Activated CD8-positive, alpha-beta memory T cell treated with anti-CD3 and anti-CD28 coated beads, Interleukin-2, amount 10 ng/mL, durations not matched to agents 7 days and 5 days (primary cell): Measurements from ENCODE around the gene VENTX. TPM values are rescaled to one million over a fixed set of nuclear protein-coding genes. Genes with fewer than 3 reads are reported as not detected.
"Not testable (repeated sequence)": the region's sequence is repeated elsewhere in the genome, so short reads cannot be mapped to it uniquely, and the experiment has no call there.

Experiments
- ATAC-seq: fragments of 150-1000 bp; cut with Tn5 transposase; one replicate; pipeline ENCODE4 v1.10.0; 2021; ENCODE audit warnings: moderate library complexity
- CTCF ChIA-PET: fragments of 350-600 bp; sonication (Branson Sonifier 250); formaldehyde crosslinking; loops from one replicate; lab custom pipeline; 2021; ENCODE audit warnings: antibody characterized with exemption; lab: Charles Lee
- DNase-seq: peaks from one replicate; pipeline ENCODE4 v3.0.0-alpha.2; 2020
- H3K27ac Mint-ChIP-seq: one replicate; pipeline ENCODE4 v1.8.0; 2021; ENCODE audit warnings: mild to moderate bottlenecking, mixed read lengths
- H3K27me3 Mint-ChIP-seq: one replicate; pipeline ENCODE4 v1.8.0; 2021; ENCODE audit warnings: mixed read lengths
- H3K36me3 Mint-ChIP-seq: one replicate; pipeline ENCODE4 v1.8.0; 2021; ENCODE audit warnings: mild to moderate bottlenecking, mixed read lengths
- H3K4me1 Mint-ChIP-seq: one replicate; pipeline ENCODE4 v1.8.0; 2021; ENCODE audit warnings: mixed read lengths
- H3K4me3 Mint-ChIP-seq: one replicate; pipeline ENCODE4 v1.8.0; 2021; ENCODE audit warnings: mild to moderate bottlenecking, moderate library complexity, mixed read lengths
- H3K9me3 Mint-ChIP-seq: one replicate; pipeline ENCODE4 v1.8.0; 2022; ENCODE audit warnings: low read depth, mixed read lengths
- total RNA-seq, 2 experiments: library from RNA; stranded (reverse); gene quantifications; one replicate each; pipeline ENCODE4 v1.2.3, GENCODE V29; 2021

The VENTX gene
- total RNA-seq, 2 experiments from 2014 or later = 0.12 TPM; not detected in 1

DNA sequence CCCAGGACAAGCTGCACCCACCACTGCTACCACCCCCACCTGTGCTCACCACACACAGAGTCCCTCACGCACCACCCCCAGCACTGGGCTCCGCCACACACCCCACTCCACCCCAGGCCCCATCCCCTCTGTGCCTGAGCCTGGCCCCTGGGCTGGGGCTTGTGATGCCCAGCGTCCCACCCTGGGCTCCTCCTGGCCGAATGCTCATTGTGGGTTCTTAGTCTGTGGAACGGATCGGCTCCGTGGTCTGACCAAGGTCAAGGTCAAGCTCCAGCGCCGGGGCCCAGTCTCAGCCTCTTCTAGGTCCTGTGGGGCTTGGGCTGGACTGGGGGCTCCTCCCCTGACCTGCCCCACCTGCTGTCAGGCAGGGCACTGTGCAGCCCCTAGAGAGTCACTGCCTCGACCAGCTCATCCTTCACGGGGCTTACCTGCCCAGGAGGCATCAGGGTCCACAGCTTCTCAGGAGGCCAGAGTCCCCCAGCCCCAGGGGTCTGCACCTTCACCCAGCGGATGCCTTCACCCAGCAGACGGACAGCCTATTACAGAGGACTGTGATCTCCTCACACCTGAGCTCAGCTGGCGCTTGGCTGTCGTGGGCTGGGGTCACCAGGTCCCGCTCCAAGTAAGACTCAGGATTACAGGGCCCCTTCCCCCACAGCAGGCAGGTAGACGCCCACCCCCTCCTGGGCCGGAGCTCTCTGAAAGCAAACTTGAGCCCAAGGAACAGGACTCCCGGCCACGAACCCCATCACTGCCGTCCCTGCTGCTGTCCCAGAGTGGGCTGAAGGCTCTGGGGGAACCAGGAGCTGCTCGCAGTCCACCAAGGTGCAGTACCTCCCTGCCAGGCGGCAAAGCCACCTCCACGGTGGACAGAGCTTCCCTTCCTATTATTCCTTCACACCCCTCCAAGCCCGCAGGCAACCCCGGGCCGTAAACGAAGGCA is 22.9 kb upstream of the VENTX start:
- Mint-ChIP-seq H3K4me3 (no peak overlapping the region), H3K27me3 (no peaks in the 10 kb centered on the region), H3K4me1 (peaks cover 6% of the 10 kb centered on the region), H3K36me3 (no peaks in the 10 kb centered on the region), H3K27ac (no peak overlapping the region), H3K9me3 (no peaks in the 10 kb centered on the region)
- CTCF ChIA-PET = interaction anchor here (0.7 kb wide), 1 partner anchor 71 kb away, joined by 3 read pairs; no protein-coding TSS in a partner anchor
- DNase-seq (no peak), ATAC-seq (no peak)

DNA sequence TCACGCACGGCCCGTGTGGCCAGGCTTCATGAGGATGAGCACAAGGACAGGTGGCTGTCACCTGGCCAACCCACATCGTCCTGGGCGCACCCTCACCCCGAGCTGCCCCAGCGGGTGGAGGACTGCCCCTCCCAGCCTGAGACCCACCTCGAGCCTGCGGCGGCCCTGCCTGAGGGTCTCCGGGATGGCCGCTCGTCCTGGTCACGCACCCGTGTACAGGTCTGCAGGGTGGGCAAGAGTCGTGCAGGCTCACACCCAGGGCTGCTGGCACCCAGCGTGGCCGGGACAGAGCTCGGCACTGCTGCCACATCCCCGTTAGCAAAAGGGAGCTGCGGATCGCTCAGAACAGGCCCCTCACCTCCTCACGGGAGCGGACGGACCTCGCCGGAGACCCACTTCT is 22.1 kb upstream of the VENTX start:
- no peaks in the 10 kb centered on the region for H3K36me3 Mint-ChIP-seq
- H3K4me1 Mint-ChIP-seq = peaks cover 2% of the 10 kb centered on the region
- no peaks in the 10 kb centered on the region for H3K9me3 Mint-ChIP-seq
- no peak overlapping the region for H3K27ac Mint-ChIP-seq
- no peak for DNase-seq
- ATAC-seq = no peak
- CTCF ChIA-PET = no interaction called here
- no peak overlapping the region for H3K4me3 Mint-ChIP-seq
- H3K27me3 Mint-ChIP-seq = no peaks in the 10 kb centered on the region

DNA sequence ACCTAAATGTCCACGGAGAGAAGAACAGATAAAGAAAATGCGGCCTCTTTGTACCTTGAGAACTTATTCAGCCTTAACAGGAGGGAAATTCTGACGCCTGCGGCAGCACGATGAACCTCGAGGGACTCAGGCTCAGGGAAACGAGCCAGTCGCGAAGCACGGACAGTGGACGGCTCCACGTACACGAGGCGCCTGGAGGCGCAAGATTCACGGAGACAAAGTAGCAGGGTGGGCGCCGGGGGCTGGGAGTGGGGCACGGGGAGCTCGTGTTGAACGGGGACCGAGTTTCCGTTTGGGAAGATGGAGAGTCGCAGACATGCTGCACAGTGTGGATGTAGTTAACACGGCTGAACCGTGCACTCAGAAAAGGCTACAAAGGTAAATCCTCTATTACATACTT is 20.9 kb upstream of the VENTX start:
- no peak overlapping the region for H3K27ac Mint-ChIP-seq
- no peaks in the 10 kb centered on the region for H3K36me3 Mint-ChIP-seq
- no peak for ATAC-seq
- peaks cover 5% of the 10 kb centered on the region for H3K27me3 Mint-ChIP-seq
- no peaks in the 10 kb centered on the region for H3K9me3 Mint-ChIP-seq
- no peaks in the 10 kb centered on the region for H3K4me1 Mint-ChIP-seq
- DNase-seq = no peak
- CTCF ChIA-PET = no interaction called here
- H3K4me3 Mint-ChIP-seq = no peak overlapping the region

DNA sequence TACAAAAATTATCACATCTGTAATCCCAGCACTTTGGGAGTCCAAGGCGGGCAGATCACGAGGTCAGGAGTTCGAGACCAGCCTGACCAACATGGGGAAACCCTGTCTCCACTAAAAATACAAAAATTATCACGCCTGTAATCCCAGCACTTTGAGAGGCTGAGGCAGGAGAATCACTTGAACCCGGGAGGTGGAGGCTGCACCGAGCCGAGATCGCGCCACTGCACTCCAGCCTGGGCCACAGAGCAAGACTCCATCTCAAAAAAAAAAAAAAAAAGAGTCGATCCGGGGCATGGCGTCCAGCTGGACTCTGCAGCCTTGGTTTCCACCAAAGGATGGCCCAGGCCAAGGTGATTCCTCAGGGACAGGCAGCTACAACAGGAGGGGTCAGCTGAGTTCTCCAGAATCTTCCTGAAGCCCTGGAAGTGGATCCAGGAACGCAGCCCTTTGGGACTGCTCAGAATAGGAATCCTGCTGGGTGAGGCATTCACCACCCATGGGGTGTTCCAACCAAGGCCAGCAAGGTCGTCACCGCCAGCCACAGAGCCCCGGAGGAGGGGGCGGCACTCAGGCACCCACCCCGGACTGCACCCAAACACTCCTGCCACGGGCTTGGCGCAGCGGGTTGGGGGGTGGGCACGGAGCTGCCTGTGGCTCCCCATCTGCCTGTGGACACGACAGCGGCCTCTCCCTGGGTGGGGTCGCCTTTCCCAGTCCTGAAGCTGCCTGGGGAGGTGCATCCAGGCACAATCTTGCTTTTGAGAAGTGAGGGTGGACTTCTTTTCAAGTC is 19.7 kb upstream of the VENTX start:
- Mint-ChIP-seq H3K36me3 (no peaks in the 10 kb centered on the region), H3K27me3 (peaks cover 5% of the 10 kb centered on the region), H3K27ac (no peak overlapping the region), H3K4me1 (no peaks in the 10 kb centered on the region), H3K4me3 (no peak overlapping the region), H3K9me3 (no peaks in the 10 kb centered on the region)
- no peak for DNase-seq
- CTCF ChIA-PET = no interaction called here
- ATAC-seq = no peak

DNA sequence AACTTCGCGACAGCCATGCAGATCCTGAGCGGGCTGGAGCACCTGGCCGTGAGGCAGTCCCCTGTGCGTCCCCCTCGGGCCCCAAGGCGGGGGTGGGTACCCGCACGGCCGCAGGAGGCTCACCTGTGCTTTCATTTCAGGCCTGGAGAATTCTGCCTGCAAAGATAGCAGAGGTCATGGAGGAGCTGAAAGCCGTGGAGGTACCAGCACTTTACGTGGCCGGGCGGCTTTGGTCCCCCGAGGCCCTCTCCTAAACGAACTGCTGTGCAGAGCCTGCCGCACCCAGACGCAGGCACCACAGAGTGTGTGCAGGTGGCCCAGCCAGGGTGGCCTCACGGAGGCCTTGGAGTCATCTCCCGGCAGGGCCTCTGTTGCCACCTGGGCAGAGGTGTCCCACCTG is 18.8 kb upstream of the VENTX start:
- Mint-ChIP-seq H3K27ac (no peak overlapping the region), H3K9me3 (no peaks in the 10 kb centered on the region), H3K4me1 (no peaks in the 10 kb centered on the region), H3K27me3 (peaks cover 5% of the 10 kb centered on the region), H3K36me3 (no peaks in the 10 kb centered on the region), H3K4me3 (no peak overlapping the region)
- ATAC-seq = no peak
- no peak for DNase-seq
- CTCF ChIA-PET = no interaction called here

DNA sequence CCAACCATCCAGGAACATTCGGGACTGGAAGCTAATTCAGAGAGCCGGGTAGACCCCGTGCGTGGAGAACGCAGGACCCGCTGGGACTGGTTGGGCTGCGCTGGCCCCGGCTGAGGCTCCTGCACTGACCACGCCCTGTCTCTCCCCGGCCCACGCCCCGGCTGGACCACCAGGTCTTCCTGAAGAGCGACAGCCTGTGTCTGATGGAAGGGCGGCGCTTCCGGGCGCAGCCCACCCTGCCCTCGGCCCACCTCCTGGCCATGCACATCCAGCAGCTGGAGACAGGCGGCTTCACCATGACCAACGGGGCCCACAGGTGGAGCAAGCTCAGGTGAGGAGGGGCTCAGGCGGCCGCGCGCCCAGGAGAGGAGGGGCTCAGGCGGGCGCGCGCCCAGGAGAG is 17.9 kb upstream of the VENTX start:
- CTCF ChIA-PET = no interaction called here
- H3K4me1 Mint-ChIP-seq = no peaks in the 10 kb centered on the region
- no peak overlapping the region for H3K4me3 Mint-ChIP-seq
- H3K27ac Mint-ChIP-seq = no peak overlapping the region
- H3K36me3 Mint-ChIP-seq = no peaks in the 10 kb centered on the region
- H3K9me3 Mint-ChIP-seq = no peaks in the 10 kb centered on the region
- no peak for DNase-seq
- ATAC-seq = no peak
- peaks cover 5% of the 10 kb centered on the region for H3K27me3 Mint-ChIP-seq

DNA sequence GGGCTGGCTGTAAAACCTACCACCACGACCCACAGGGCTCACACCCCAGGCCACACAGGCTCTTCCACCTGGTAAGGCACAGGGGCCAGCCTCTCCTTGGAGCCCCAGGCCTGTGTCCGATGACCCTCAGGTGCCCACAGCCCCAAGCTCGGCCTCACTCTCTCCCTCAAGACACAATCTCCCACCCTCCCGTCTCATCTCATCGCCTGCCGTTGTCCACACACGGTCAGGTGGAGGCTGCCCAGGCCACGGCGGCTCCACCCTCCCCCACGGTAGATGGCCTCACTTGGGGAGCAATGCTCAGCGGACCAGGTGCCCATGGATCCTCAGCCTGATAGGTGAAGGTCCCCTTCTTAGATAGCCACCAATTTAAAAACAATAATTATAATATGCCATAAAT is 16.3 kb upstream of the VENTX start:
- no peak for ATAC-seq
- no peaks in the 10 kb centered on the region for H3K36me3 Mint-ChIP-seq
- H3K27me3 Mint-ChIP-seq = peaks cover 9% of the 10 kb centered on the region
- H3K27ac Mint-ChIP-seq = no peak overlapping the region
- H3K4me3 Mint-ChIP-seq = no peak overlapping the region
- H3K9me3 Mint-ChIP-seq = no peaks in the 10 kb centered on the region
- no peak for DNase-seq
- CTCF ChIA-PET = no interaction called here
- peaks cover 14% of the 10 kb centered on the region for H3K4me1 Mint-ChIP-seq

DNA sequence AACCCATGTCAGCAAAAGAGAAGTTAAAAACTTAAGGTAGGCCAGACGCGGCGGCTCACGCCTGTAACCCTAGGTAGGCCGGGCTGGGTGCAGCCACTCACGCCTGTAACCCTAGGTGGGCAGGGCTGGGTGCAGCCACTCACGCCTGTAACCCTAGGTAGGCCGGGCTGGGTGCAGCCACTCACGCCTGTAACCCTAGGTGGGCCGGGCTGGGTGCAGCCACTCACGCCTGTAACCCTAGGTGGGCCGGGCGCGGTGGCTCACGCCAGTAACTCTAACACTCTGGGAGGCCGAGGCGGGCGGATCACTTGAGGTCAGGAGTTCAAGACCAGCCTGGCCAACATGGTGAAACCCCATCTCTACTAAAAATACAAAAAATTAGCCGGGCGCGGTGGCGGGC is 15.9 kb upstream of the VENTX start:
- H3K27me3 Mint-ChIP-seq = peaks cover 13% of the 10 kb centered on the region
- H3K27ac Mint-ChIP-seq, H3K9me3 Mint-ChIP-seq, H3K4me3 Mint-ChIP-seq, H3K36me3 Mint-ChIP-seq, DNase-seq, CTCF ChIA-PET, ATAC-seq: not testable (repeated sequence)
- H3K4me1 Mint-ChIP-seq = peaks cover 18% of the 10 kb centered on the region

DNA sequence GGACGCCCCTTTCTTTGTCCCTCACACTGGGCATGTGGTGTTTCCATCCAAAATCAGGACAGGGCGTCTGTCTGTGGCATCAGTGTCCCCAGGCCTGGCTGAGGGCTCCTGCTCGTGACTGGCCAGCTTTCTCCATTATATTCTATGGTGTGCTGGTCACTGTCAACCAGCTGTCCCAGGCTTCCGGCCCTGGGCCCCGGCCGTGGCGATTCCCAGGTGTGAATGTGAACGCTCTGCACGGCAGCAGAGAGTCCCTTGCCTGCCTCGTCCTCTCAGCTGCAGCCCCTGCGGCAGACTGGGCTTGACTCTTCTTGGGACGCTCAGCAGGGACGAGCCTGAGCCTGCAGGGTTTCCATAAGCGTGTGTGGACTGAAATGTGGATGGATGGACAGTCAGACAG is 13.6 kb upstream of the VENTX start:
- H3K4me3 Mint-ChIP-seq = no peak overlapping the region
- DNase-seq = no peak
- H3K27ac Mint-ChIP-seq = no peak overlapping the region
- peaks cover 29% of the 10 kb centered on the region for H3K27me3 Mint-ChIP-seq
- no peak for ATAC-seq
- H3K9me3 Mint-ChIP-seq = no peaks in the 10 kb centered on the region
- CTCF ChIA-PET = no interaction called here
- no peaks in the 10 kb centered on the region for H3K36me3 Mint-ChIP-seq
- H3K4me1 Mint-ChIP-seq = peaks cover 23% of the 10 kb centered on the region

DNA sequence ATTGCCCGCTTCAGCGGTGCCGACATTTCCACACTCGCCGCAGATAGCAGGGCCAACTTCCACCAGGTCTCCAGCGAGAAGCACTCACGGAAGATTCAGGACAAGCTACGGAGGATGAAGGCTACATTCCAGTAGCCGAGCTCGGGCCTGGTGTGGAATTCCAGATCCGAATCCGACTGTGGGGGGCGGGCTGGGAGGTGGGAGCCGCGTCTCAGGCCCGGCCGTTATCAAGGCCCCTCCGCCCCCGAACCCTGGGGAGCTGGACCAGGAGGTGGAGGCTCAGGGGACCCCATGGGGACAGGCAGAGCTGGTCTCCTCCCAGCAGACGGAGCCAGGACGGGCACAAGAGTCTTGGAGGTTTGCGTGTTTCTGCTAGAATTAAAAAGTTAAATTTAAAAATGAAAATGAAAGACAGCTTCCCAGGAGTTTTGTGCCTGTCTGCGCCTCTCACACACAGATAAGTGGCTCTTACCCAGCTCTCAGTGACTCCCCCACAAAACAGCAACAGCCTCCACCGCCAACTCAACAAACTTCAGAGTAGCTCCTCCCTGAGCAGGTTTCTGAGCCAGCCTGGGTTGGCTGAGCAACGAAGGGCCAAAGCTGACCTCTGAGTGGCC is 12.8 kb upstream of the VENTX start:
- Mint-ChIP-seq H3K4me3 (peak overlapping the region; percentile 58), H3K4me1 (peaks cover 26% of the 10 kb centered on the region), H3K27me3 (peaks cover 34% of the 10 kb centered on the region), H3K9me3 (no peaks in the 10 kb centered on the region), H3K27ac (peak overlapping the region; percentile 79), H3K36me3 (no peaks in the 10 kb centered on the region)
- ATAC-seq (no peak), DNase-seq (no peak)
- CTCF ChIA-PET = interaction anchor here (1.1 to 3.0 kb wide), 4 partner anchors 32 to 83 kb away, joined by 3 to 17 read pairs (median 4); no protein-coding TSS in a partner anchor

DNA sequence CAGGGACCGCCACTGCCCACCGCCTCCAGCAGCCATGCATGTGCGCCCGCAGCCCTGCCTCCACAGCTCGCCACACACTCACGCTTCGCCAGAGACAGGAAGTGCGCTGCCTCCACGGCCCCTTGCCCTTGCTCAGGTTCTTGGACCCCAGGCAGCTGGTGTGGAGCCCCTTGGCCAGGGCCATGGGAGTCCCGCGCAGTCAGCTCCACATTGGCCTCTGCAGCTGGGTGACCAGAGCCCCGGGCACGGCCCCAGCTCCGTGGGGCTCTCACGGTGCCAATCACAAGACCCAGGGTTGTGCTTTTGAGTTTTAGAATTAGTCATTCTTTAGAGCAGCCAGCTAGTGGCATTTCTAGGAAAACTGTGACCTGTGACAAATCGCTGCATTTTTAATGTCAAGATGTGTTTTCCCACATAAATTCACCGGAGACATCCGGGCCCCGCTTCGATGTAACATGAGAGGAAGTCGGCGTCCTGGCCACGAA is 11.9 kb upstream of the VENTX start:
- Mint-ChIP-seq H3K27ac (peak overlapping the region; percentile 79), H3K9me3 (no peaks in the 10 kb centered on the region), H3K4me3 (peak overlapping the region; percentile 58), H3K27me3 (peaks cover 34% of the 10 kb centered on the region), H3K36me3 (no peaks in the 10 kb centered on the region), H3K4me1 (peaks cover 26% of the 10 kb centered on the region)
- CTCF ChIA-PET = interaction anchor here (1.1 to 3.0 kb wide), 4 partner anchors 31 to 82 kb away, joined by 3 to 17 read pairs (median 4); no protein-coding TSS in a partner anchor
- DNase-seq (peak; percentile 58), ATAC-seq (peak; percentile 70)

DNA sequence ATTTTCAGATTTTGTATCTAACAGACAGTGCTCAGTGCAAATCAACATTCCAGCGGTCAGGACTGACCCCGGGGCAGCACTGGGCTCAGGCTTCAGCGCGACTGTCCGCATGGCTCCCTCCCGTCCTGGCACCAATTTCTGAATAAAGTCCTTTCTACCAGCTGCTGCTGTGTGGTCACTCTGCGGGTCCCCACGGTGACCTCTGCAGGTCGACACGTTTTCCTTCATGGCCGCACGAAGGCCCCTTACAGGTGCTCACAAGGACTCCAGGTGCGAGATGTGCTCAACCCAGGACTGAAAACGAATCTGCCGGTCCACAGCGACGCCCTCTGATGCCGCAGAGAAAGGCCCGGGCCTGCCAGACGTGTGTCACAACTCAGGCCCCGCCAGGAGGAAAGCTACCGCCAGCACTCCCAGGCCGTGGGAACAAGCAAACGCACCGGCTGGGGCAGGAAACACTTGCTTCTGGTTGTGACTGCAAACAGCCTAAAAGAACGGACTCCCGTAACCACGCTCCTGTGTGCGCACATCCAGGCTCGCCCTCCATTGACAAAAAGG is 11.3 kb upstream of the VENTX start:
- Mint-ChIP-seq H3K4me1 (peaks cover 26% of the 10 kb centered on the region), H3K27me3 (peaks cover 32% of the 10 kb centered on the region), H3K36me3 (no peaks in the 10 kb centered on the region), H3K27ac (peak overlapping the region; percentile 79), H3K9me3 (no peaks in the 10 kb centered on the region), H3K4me3 (peak overlapping the region; percentile 58)
- DNase-seq (peak; percentile 60), ATAC-seq (peak; percentile 55)
- CTCF ChIA-PET = interaction anchor here (0.6 to 3.0 kb wide), 5 partner anchors 31 to 89 kb away, joined by 3 to 17 read pairs (median 6); no protein-coding TSS in a partner anchor

DNA sequence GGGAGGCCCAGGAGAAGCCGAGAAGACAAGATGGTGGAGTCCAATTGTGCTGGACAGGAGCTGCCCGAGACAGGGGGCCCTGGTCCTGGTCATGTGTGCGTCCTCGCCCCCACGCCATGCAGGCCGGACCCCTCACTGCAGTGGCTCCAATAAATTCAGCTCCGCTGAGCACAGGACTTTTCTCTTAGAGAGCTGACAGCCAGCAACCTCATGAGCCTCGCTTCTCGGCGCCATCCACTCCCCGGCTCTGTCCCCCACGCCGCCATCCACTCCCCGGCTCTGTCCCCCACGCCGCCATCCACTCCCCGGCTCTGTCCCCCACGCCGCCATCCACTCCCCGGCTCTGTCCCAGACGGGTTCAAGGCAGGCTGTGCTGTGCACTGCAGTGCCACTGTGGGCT is 10.4 kb upstream of the VENTX start:
- Mint-ChIP-seq H3K9me3 (no peaks in the 10 kb centered on the region), H3K27ac (no peak overlapping the region), H3K4me3 (no peak overlapping the region), H3K4me1 (peaks cover 26% of the 10 kb centered on the region), H3K36me3 (no peaks in the 10 kb centered on the region), H3K27me3 (peaks cover 40% of the 10 kb centered on the region)
- no peak for ATAC-seq
- no peak for DNase-seq
- CTCF ChIA-PET = interaction anchor here (2.0 to 3.0 kb wide), 2 partner anchors 48 to 84 kb away, joined by 6 to 17 read pairs; no protein-coding TSS in a partner anchor
